Measurements from ENCODE around the gene KRT6C.

Gene KRT6C

GRCh38 chr12:52486166-52487105 is 12.8 kb upstream of the KRT6C start:
- TF ChIP-seq CTCF (IDR thresholded peaks at IDR 0.05; ENCODE audit: low read length) (no peak), EZH2 (IDR thresholded peaks at IDR 0.05; ENCODE audit: borderline replicate concordance, low read length) (no peak)
- no peak overlapping the region for H3K9ac ChIP-seq (ENCODE audit: low read length)
- no peak overlapping the region for H2AFZ ChIP-seq (ENCODE audit: low read length)
- H3K4me1 ChIP-seq (ENCODE audit: insufficient read depth, low read length, severe bottlenecking), result no peaks in the 10 kb centered on the region
- no peaks in the 10 kb centered on the region for H3K9me2 ChIP-seq (ENCODE audit: low read depth, low read length)
- H3K36me3 ChIP-seq (ENCODE audit: insufficient read depth, low read length), result no peaks in the 10 kb centered on the region
- H3K4me3 ChIP-seq (ENCODE audit: low read depth, low read length, poor library complexity, severe bottlenecking), result no peak overlapping the region
- no peaks in the 10 kb centered on the region for H4K20me1 ChIP-seq (ENCODE audit: insufficient read depth, low read length)
- no peaks in the 10 kb centered on the region for H3K9me3 ChIP-seq (ENCODE audit: low read length)
- H3K27me3 ChIP-seq (ENCODE audit: insufficient read depth, low read length), result no peaks in the 10 kb centered on the region
- no peak overlapping the region for H3K27ac ChIP-seq (ENCODE audit: low read depth, low read length, poor library complexity, severe bottlenecking)
- no peaks in the 10 kb centered on the region for H3K79me2 ChIP-seq (ENCODE audit: insufficient read depth, low read length)
- H3K4me2 ChIP-seq (ENCODE audit: low read length), result no peak overlapping the region
- no peaks in the 10 kb centered on the region for H3F3A ChIP-seq (ENCODE audit: insufficient read depth, low read length)

- H3K4me1 ChIP-seq (ENCODE audit: insufficient read depth, low read length, severe bottlenecking), result no peaks in the 10 kb centered on the region
- H3K4me3 ChIP-seq (ENCODE audit: low read depth, low read length, poor library complexity, severe bottlenecking), result no peak overlapping the region
- no peak overlapping the region for H3K9ac ChIP-seq (ENCODE audit: low read length)
- H3K27ac ChIP-seq (ENCODE audit: low read depth, low read length, poor library complexity, severe bottlenecking), result no peak overlapping the region
- H3K27me3 ChIP-seq (ENCODE audit: insufficient read depth, low read length), result no peaks in the 10 kb centered on the region
- H3K9me2 ChIP-seq (ENCODE audit: low read depth, low read length), result no peaks in the 10 kb centered on the region
- TF ChIP-seq EZH2 (IDR thresholded peaks at IDR 0.05; ENCODE audit: borderline replicate concordance, low read length) (no peak), CTCF (IDR thresholded peaks at IDR 0.05; ENCODE audit: low read length) (no peak)
- no peaks in the 10 kb centered on the region for H3K9me3 ChIP-seq (ENCODE audit: low read length)
- no peaks in the 10 kb centered on the region for H3K36me3 ChIP-seq (ENCODE audit: insufficient read depth, low read length)
- no peak overlapping the region for H2AFZ ChIP-seq (ENCODE audit: low read length)
- H4K20me1 ChIP-seq (ENCODE audit: insufficient read depth, low read length), result no peaks in the 10 kb centered on the region
- H3F3A ChIP-seq (ENCODE audit: insufficient read depth, low read length), result no peaks in the 10 kb centered on the region
- no peaks in the 10 kb centered on the region for H3K79me2 ChIP-seq (ENCODE audit: insufficient read depth, low read length)
- no peak overlapping the region for H3K4me2 ChIP-seq (ENCODE audit: low read length)
Measured at GRCh38 chr12:52480073-52480472, 6.5 kb upstream of the KRT6C start.

GRCh38 chr12:52477651-52478050 is 4.0 kb upstream of the KRT6C start:
- H3K4me3 ChIP-seq (ENCODE audit: low read depth, low read length, poor library complexity, severe bottlenecking), result no peak overlapping the region
- H3K4me2 ChIP-seq (ENCODE audit: low read length), result no peak overlapping the region
- no peaks in the 10 kb centered on the region for H4K20me1 ChIP-seq (ENCODE audit: insufficient read depth, low read length)
- H3K27ac ChIP-seq (ENCODE audit: low read depth, low read length, poor library complexity, severe bottlenecking), result no peak overlapping the region
- H2AFZ ChIP-seq (ENCODE audit: low read length), result no peak overlapping the region
- no peaks in the 10 kb centered on the region for H3K9me3 ChIP-seq (ENCODE audit: low read length)
- H3K4me1 ChIP-seq (ENCODE audit: insufficient read depth, low read length, severe bottlenecking), result no peaks in the 10 kb centered on the region
- no peaks in the 10 kb centered on the region for H3K36me3 ChIP-seq (ENCODE audit: insufficient read depth, low read length)
- no peaks in the 10 kb centered on the region for H3K27me3 ChIP-seq (ENCODE audit: insufficient read depth, low read length)
- H3K9me2 ChIP-seq (ENCODE audit: low read depth, low read length), result no peaks in the 10 kb centered on the region
- no peaks in the 10 kb centered on the region for H3K79me2 ChIP-seq (ENCODE audit: insufficient read depth, low read length)
- no peaks in the 10 kb centered on the region for H3F3A ChIP-seq (ENCODE audit: insufficient read depth, low read length)
- TF ChIP-seq CTCF (IDR thresholded peaks at IDR 0.05; ENCODE audit: low read length) (no peak), EZH2 (IDR thresholded peaks at IDR 0.05; ENCODE audit: borderline replicate concordance, low read length) (no peak)
- no peak overlapping the region for H3K9ac ChIP-seq (ENCODE audit: low read length)
